B cell (primary cell): ENCODE results near the gene SATB1.

Experiments used
- CTCF ChIP-seq: fragments of 200-600 bp; IDR thresholded peaks from one replicate; pipeline ENCODE4 v1.8.0; 2022; ENCODE audit warnings: antibody characterized with exemption, mild to moderate bottlenecking
- EZH2 ChIP-seq: IDR thresholded peaks from 2 replicates; pipeline ENCODE4 v1.6.1; 2012; ENCODE audit warnings: borderline replicate concordance, low read depth, mild to moderate bottlenecking, moderate library complexity, low read length; ENCODE audit not compliant: insufficient read depth, poor library complexity, severe bottlenecking

GRCh38 chr3:18386274-18386890, 38.8 kb downstream of the SATB1 start:
- no peak for TF ChIP-seq CTCF
- no peak for TF ChIP-seq EZH2
